Heart left ventricle (tissue), 13 donors: ENCODE results near the gene EFCAB12.

Experiments used
- CTCF ChIP-seq, 12 donors: fragments of 200-600 bp; sonication (generic) in 4 of 12; IDR thresholded peaks; one replicate each; pipeline versions ENCODE4 v1.5.0 to v1.8.0; 2018 to 2022; ENCODE audit warnings: antibody characterized with exemption in 12 of 12, mild to moderate bottlenecking in 5 of 12
- POLR2A ChIP-seq, 2 donors: fragments of 450-650 bp; IDR thresholded peaks; one replicate each; pipeline ENCODE4 v1.6.1; 2017; ENCODE audit warnings: antibody characterized with exemption in 2 of 2, mild to moderate bottlenecking in 2 of 2, moderate library complexity in 2 of 2
- donor health status: ischemic (EF 13 %, LVEDD 7.1; RV severe dilation, severe dysfunction).
- donor health status: DM: no; HTN: yes; CAD: no.
- donor health status: DM: no; HTN: no; CAD: no.
- donor health status: ischemic (EF 25% LVEDD 6.9; RV normal size, moderate dysfunction).
- donor health status: ischemic (EF 25% LVEDD 5.7; RV mildly dilated, moderate dysfunction).
- donor health status: ischemic (EF 35%, LVEDD 5.7; RV mildly dilated, moderate dysfunction).
- donor health status: nonischemic (EF 11% LVEDD 7.7; RV severe dilation, severe dysfunction).
- donor health status: DM: yes; HTN: yes; CAD: no.
- donor health status: PGD.
- donor health status: ischemic (EF 29% LVEDD 5.4; RV normal size, mild dysfunction).
- donor health status: nonischemic (EF 23%, LVEDD 6.1; RV moderate dilation, normal function).

GRCh38 chr3:129463094-129463493, 34.7 kb upstream of the EFCAB12 start:
- no peak for TF ChIP-seq POLR2A (IDR thresholded peaks at IDR 0.05)
- no peak for TF ChIP-seq CTCF (IDR thresholded peaks at IDR 0.05)
